Measurements from ENCODE around the gene KCTD14. TPM values are rescaled to one million over a fixed set of nuclear protein-coding genes. Genes with fewer than 3 reads are reported as not detected.

The KCTD14 gene
- total and polyA plus RNA-seq, 2 of the 8 experiments (the other 6 are each of a cell fraction or from before 2014, with no cell fraction given): 21.6 to 24.9 TPM

- TF ChIP-seq, protein P1, sequence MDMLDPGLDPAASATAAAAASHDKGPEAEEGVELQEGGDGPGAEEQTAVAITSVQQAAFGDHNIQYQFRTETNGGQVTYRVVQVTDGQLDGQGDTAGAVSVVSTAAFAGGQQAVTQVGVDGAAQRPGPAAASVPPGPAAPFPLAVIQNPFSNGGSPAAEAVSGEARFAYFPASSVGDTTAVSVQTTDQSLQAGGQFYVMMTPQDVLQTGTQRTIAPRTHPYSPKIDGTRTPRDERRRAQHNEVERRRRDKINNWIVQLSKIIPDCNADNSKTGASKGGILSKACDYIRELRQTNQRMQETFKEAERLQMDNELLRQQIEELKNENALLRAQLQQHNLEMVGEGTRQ (IDR thresholded peaks at IDR 0.05; ENCODE audit: low read length): no peak
Measured at GRCh38 chr11:78050964-78051831, 28.1 kb upstream of the KCTD14 start (continued).
